Sigmoid colon (tissue), 7 donors: ENCODE data around the gene GPC1. TPM values are rescaled to one million over a fixed set of nuclear protein-coding genes. Genes with fewer than 3 reads are reported as not detected.

ENCODE experiments used
- DNase-seq: peaks from one replicate; pipeline ENCODE4 v3.0.0-alpha.2; 2019
- H3K27ac ChIP-seq, 4 donors: fragments of 200-600 bp; sonication (generic); one replicate each; pipeline ENCODE4 v1.5.1; 2016 to 2019; ENCODE audit warnings: mild to moderate bottlenecking in 1 of 4
- H3K27me3 ChIP-seq, 3 donors: fragments of 200-600 bp; sonication (generic); one replicate each; pipeline ENCODE4 v1.5.1; 2019; ENCODE audit warnings: mild to moderate bottlenecking in 1 of 3
- H3K36me3 ChIP-seq, 4 donors: fragments of 200-600 bp; sonication (generic); one replicate each; pipeline ENCODE4 v1.5.1; 2016 to 2019
- H3K4me1 ChIP-seq, 4 donors: fragments of 200-600 bp; sonication (generic); one replicate each; pipeline ENCODE4 v1.5.1; 2017 to 2019
- H3K4me3 ChIP-seq, 4 donors: fragments of 200-600 bp; sonication (generic); one replicate each; pipeline ENCODE4 v1.5.1; 2017 to 2019; ENCODE audit warnings: mild to moderate bottlenecking in 2 of 4, moderate library complexity in 1 of 4
- H3K9me3 ChIP-seq, 4 donors: fragments of 200-600 bp in 3 of 4; sonication (generic) in 3 of 4; one replicate each; pipeline versions ENCODE4 v1.5.1 to v1.6.1; 2013 to 2019
- EP300 ChIP-seq, 4 donors: sonication (generic); formaldehyde crosslinking; IDR thresholded peaks; one replicate each; pipeline ENCODE4 v1.6.1; 2017; ENCODE audit warnings: antibody characterized with exemption in 4 of 4
- POLR2A ChIP-seq, 2 donors: fragments of 450-650 bp; IDR thresholded peaks; one replicate each; pipeline ENCODE4 v1.6.1; 2016; ENCODE audit warnings: antibody characterized with exemption in 2 of 2, mild to moderate bottlenecking in 2 of 2, moderate library complexity in 2 of 2
- POLR2AphosphoS5 ChIP-seq, 4 donors: sonication (generic); formaldehyde crosslinking; IDR thresholded peaks; one replicate each; pipeline ENCODE4 v1.6.1; 2017; ENCODE audit warnings: antibody characterized with exemption in 4 of 4
- WGBS, 2 donors: extraction: QIAGEN DNeasy Blood & Tissue Kit; methylation state at CpG; one replicate each; pipeline ENCODE4 v1.1.7; 2013; 5-methylcytosine and 5-hydroxymethylcytosine counted together
- intact Hi-C: fragments of 100-400 bp; cut with DNase I; formaldehyde crosslinking; loops from one replicate; pipeline ENCODE4 v1.15.1; 2023
- polyA plus RNA-seq, 3 donors: library from polyadenylated mRNA; stranded (reverse); fragments of 200-250 nt; gene quantifications; one replicate each; pipeline ENCODE4 v1.2.3, GENCODE V29; 2013
- total RNA-seq, 4 donors: library from RNA; depleted of rRNA; stranded (reverse); fragments of >200 nt; gene quantifications; one replicate each; pipeline ENCODE4 v1.1.0, GENCODE V29; 2016
- TF ChIP-seq, protein P1 (sequence below), 4 experiments: fragments of 450-650 bp in 3 of 4; fragments of 200-600 bp in 1 of 4; IDR thresholded peaks; one replicate each; pipeline ENCODE4 v1.5.1; 2016 to 2019; ENCODE audit warnings: antibody characterized with exemption in 4 of 4, mild to moderate bottlenecking in 3 of 4, moderate library complexity in 2 of 4
- donor health status: healthy with polysubstance abuse.
- donor health status: Bipolar disorder and iron deficiency.
- donor health status: healthy.

Gene GPC1
- total and polyA plus RNA-seq, 7 donors = 3.0 to 30.7 (median 15.8) TPM

DNA sequence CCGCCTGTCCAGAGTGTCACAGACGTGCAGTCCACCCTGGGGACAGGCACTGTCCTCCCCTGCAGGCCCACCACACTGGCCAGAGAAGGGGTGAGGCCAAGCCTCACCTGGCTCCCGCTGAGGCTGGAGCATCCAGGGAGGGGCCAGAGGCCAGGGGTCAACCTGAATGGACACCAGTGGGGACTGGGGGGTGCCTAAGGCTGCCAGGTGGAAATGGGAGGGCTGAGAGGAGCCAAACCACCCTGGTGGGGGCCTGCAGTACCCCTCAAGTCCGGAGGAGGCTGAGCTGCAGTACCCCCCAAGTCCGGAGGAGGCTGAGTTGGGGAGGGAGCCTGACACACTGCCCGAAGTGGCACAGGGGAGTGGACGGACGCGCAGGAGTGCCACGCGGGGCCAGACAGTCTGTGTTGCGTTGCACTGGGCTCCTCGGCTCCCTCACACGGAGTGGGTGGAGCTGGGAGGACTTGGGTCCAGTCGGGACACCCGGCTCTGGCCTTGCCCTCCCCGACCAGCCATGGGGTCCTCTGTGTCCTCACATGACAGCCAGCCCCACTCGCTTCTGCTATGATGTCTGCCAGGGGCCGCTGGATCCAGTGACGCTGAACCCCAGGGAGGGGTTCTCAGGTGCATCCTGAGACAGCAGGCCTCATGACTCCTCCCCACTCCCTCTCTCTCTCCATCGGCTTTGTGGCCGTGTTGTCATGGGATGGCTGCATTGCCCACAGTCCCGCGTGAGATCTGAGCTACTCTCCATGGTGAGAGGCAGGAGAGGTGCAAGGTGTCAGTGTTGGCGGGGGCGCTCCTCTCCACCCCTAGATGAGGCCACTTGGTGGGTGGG is 22.3 kb upstream of the GPC1 start:
- TF ChIP-seq POLR2AphosphoS5 (IDR thresholded peaks at IDR 0.05) (no peak), POLR2A (IDR thresholded peaks at IDR 0.05) (no peak), EP300 (IDR thresholded peaks at IDR 0.05) (no peak)
- TF ChIP-seq, protein P1, sequence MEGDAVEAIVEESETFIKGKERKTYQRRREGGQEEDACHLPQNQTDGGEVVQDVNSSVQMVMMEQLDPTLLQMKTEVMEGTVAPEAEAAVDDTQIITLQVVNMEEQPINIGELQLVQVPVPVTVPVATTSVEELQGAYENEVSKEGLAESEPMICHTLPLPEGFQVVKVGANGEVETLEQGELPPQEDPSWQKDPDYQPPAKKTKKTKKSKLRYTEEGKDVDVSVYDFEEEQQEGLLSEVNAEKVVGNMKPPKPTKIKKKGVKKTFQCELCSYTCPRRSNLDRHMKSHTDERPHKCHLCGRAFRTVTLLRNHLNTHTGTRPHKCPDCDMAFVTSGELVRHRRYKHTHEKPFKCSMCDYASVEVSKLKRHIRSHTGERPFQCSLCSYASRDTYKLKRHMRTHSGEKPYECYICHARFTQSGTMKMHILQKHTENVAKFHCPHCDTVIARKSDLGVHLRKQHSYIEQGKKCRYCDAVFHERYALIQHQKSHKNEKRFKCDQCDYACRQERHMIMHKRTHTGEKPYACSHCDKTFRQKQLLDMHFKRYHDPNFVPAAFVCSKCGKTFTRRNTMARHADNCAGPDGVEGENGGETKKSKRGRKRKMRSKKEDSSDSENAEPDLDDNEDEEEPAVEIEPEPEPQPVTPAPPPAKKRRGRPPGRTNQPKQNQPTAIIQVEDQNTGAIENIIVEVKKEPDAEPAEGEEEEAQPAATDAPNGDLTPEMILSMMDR (IDR thresholded peaks at IDR 0.05) = no peak
- H3K4me1 ChIP-seq = no peaks in the 10 kb centered on the region
- intact Hi-C loops = no loop called here
- WGBS, 2 donors = 85 to 89% methylated on average over 26 of the region's 26 CpGs
- H3K27ac ChIP-seq = no peak overlapping the region
- H3K36me3 ChIP-seq = no peaks in the 10 kb centered on the region
- no peaks in the 10 kb centered on the region for H3K9me3 ChIP-seq
- peak; percentile 56 for DNase-seq
- H3K4me3 ChIP-seq = no peak overlapping the region
- no peaks in the 10 kb centered on the region for H3K27me3 ChIP-seq

DNA sequence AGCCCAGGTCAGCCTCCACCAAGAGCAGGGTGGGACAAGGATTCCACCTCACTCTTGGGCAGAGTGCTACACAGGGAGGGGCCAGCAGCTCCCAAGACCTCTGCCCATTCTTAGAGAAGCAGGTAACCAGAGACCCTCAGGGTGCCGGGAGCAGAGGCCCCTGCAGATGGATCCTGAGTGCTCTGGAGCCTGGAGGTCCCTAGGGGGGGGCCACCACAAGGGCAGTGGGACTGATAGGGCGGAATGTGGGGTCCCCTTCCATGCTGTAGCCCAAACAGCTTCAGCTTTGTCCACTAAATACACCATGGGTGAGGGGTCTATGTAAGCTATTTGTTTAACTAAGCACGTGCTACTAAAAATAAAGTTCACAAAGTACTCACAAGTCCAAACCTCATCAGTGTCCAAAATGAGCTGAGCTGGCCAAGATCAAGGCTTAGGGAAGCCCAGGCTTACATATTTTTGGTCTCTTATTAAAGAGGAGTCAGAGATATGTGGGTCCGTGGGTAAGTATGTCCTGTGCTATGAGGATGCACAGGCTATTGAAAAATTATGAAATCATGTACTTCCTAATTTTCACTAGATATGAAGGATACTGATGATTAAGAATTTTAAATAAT is 21.5 kb upstream of the GPC1 start:
- peaks cover 0 to 3% (median 1%) of the 10 kb centered on the region in 4 donors for H3K9me3 ChIP-seq
- peak; percentile 46 for DNase-seq
- H3K4me1 ChIP-seq = no peaks in the 10 kb centered on the region
- 57 to 76% methylated on average over 4 of the region's 4 CpGs for WGBS, 2 donors
- intact Hi-C loops = no loop called here
- no peak for TF ChIP-seq EP300 (IDR thresholded peaks at IDR 0.05)
- TF ChIP-seq, protein P1 (IDR thresholded peaks at IDR 0.05) = no peak
- H3K4me3 ChIP-seq = no peak overlapping the region
- no peak overlapping the region for H3K27ac ChIP-seq
- H3K36me3 ChIP-seq = no peaks in the 10 kb centered on the region
- no peaks in the 10 kb centered on the region for H3K27me3 ChIP-seq

DNA sequence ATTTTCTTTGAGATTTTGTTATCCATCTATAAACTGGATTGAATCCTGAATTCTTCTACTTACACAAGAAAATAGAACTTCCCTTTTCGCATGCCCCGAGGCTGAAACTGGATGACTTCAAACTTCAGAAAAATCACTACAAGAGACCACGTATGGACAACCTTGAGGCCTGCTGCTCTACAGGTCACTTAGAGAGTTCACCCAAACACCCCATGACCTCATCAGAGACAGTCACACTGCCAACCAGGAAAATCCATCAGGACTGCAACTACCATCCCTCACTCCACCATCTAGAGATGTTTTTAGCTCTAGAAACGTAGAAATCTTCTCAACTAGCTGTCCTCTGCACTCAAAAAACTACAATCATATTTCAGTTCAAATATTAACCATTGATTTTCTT is 18.6 kb upstream of the GPC1 start:
- 62 to 76% methylated on average over 4 of the region's 4 CpGs for WGBS, 2 donors
- Histone ChIP-seq H3K4me3 (no peak overlapping the region), H3K27ac (no peak overlapping the region), H3K4me1 (no peaks in the 10 kb centered on the region), H3K27me3 (no peaks in the 10 kb centered on the region), H3K9me3 (peaks cover 0 to 11% (median 4%) of the 10 kb centered on the region in 4 donors), H3K36me3 (no peaks in the 10 kb centered on the region)
- DNase-seq = no peak
- TF ChIP-seq POLR2AphosphoS5 (IDR thresholded peaks at IDR 0.05) (no peak), EP300 (IDR thresholded peaks at IDR 0.05) (no peak)
- intact Hi-C loops = no loop called here

DNA sequence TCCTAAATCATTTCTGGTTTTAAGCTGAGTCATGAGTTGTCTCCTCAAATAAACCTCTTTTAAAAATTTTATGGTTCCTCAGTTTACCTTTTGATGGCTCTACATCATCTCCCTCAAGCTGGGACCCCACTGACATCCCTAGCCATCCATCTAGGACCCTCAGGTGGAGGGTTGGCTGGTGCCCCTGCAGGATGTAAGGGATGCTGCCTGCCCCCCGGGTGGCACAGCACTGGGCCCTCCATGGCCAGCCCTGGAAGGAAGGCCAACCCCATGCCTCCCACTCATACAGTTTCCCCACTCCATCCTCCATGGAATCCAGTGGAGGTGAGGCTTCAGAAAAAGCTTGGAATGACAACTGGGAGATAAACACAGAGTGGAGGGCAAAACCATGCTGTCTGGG is 17.2 kb upstream of the GPC1 start:
- WGBS, 2 donors = 93 to 95% methylated on average over 1 of the region's 1 CpG
- H3K9me3 ChIP-seq = peaks cover 0 to 11% (median 4%) of the 10 kb centered on the region in 4 donors
- H3K36me3 ChIP-seq = no peaks in the 10 kb centered on the region
- no peak overlapping the region for H3K4me3 ChIP-seq
- DNase-seq = peak; percentile 41
- no peak overlapping the region for H3K27ac ChIP-seq
- intact Hi-C loops = no loop called here
- H3K27me3 ChIP-seq = no peaks in the 10 kb centered on the region
- no peak for TF ChIP-seq EP300 (IDR thresholded peaks at IDR 0.05)
- TF ChIP-seq POLR2AphosphoS5 (IDR thresholded peaks at IDR 0.05) = no peak
- no peak for TF ChIP-seq POLR2A (IDR thresholded peaks at IDR 0.05)
- TF ChIP-seq, protein P1 (IDR thresholded peaks at IDR 0.05) = no peak
- H3K4me1 ChIP-seq = no peaks in the 10 kb centered on the region

DNA sequence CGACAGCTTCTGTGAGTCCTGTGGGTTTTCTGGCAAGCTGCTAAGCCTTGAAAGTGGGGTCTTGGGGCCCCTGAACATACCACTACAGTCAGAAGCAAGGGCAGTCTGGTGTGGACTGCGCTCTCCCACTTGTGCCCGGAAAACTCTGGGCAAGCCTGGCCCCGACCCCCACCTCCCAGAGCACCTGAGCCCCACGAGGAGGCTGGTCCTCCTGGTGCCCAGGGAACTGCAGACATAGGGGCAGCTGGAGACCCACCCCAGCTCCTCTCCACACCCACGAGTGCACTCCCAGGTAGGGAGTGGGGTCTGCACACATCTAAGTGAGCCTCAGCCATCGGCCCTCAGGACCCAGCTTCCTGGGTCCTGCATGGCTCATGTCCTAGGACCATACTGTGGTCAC is 16.2 kb upstream of the GPC1 start:
- Histone ChIP-seq H3K27me3 (no peaks in the 10 kb centered on the region), H3K4me3 (no peak overlapping the region), H3K27ac (no peak overlapping the region), H3K4me1 (no peaks in the 10 kb centered on the region), H3K9me3 (peaks cover 0 to 11% (median 4%) of the 10 kb centered on the region in 4 donors), H3K36me3 (no peaks in the 10 kb centered on the region)
- no peak for TF ChIP-seq POLR2A (IDR thresholded peaks at IDR 0.05)
- TF ChIP-seq POLR2AphosphoS5 (IDR thresholded peaks at IDR 0.05) = no peak
- TF ChIP-seq, protein P1 (IDR thresholded peaks at IDR 0.05) = no peak
- no peak for TF ChIP-seq EP300 (IDR thresholded peaks at IDR 0.05)
- 81 to 86% methylated on average over 7 of the region's 7 CpGs for WGBS, 2 donors
- intact Hi-C loops = no loop called here
- peak; percentile 58 for DNase-seq
